ENCODE measurements around the gene RPP21.
"Not testable (repeated sequence)": the region's sequence is repeated elsewhere in the genome, so short reads cannot be mapped to it uniquely, and the experiment has no call there.

RPP21 gene

DNA sequence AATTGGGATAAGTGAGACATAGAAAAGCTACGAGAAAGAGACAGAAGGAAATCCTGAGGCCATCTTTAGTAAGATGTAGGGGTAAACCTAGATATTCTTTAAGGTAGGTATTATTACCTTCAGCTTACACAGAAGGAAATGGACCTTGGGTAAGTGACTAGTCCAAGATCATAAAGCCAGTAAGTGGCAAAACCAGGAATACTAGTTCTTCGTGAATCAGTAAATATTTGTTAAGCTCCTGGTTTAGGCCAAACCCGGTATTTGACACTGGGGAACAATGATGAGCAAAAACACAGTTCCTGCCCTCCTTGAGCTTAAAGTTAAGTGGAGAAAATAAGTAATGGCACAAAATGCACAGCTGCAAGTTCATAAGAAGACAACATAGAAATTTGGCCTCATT is 13.0 kb upstream of the RPP21 start:
- DNase-seq = no peak

DNA sequence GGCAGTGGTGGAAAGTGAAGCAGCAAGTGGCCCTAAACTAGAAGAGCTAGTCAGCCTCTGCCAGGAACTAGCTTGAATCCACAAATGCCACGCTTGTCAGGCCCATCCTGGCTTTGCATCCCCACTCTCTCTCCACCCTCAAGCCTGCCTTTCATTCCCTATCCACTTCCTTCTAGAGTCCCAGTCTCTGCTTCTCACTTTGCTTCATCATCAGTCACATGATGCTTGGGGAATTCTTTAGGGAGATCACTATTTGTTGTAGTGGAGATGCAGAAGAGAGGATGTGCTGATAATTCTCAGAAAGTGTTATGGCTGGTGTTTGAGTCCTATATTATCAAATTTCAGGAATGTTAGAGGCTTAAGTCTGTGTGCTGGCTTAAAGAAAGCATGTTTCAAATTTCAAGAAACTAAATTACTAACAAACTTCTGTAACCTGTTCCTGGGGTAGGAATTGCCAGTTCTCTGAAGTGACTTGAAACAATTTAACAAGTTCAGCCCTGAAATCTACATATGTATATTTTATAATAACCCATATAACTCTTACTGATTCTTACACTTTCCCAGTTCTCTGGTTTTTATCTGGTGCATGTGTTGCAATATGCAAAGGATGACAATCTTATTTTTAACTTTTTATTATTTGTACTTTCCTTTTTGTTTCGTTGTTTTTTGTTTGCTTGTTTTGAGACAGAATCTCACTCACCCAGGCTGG is 10.7 kb upstream of the RPP21 start:
- DNase-seq = peak; percentile 39 to 67

DNA sequence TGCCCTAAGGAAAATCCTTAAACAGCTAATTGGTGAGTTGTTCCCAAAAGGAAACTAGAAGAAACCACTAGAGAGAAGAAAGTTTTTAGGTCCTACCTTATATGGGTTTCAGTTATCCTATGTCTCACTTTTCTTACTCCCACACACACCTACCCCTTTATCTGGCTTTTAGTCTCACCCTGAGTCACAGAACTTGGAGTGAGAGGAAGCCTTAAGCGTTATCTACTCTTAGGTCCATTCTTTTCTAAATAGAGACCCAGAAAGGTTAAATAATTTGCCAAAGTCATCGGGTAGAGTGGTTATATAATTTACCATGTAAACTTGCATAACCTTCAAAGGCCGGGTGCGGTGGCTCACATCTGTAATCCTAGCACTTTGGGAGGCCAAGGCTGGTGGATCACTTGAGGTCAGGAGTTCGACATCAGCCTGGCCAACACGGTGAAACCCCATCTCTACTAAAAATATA is 4.3 kb upstream of the RPP21 start:
- DNase-seq = no peak

DNA sequence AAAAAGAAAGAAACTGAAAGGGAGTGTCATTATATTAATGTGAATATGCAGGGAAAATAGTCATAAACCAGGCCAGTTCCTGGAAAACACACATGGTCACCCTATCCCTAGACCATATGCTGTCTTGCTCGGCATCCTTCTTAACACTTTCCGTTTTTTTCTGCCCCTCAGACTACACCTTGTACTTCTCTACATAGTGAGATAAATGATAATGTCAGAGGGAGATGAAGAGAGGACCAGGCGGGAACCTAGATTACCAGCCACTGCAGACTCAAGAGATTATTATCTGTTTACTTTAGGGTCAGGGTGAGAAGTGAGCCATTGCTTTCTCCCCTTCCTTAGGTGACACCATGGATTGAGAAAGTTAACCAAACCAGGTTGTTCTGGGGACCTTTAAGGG is 3.7 kb upstream of the RPP21 start:
- DNase-seq = no peak

DNA sequence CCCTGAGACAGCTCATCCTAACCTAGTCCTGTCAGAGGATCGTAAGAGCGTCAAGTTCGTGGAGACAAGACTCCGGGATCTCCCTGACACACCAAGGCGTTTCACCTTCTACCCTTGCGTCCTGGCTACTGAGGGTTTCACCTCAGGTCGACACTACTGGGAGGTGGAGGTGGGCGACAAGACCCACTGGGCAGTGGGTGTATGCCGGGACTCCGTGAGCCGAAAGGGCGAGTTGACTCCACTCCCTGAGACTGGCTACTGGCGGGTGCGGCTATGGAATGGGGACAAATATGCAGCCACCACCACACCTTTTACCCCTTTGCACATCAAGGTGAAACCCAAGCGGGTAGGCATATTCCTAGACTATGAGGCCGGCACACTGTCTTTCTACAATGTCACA is 3.2 kb upstream of the RPP21 start:
- DNase-seq = no peak

DNA sequence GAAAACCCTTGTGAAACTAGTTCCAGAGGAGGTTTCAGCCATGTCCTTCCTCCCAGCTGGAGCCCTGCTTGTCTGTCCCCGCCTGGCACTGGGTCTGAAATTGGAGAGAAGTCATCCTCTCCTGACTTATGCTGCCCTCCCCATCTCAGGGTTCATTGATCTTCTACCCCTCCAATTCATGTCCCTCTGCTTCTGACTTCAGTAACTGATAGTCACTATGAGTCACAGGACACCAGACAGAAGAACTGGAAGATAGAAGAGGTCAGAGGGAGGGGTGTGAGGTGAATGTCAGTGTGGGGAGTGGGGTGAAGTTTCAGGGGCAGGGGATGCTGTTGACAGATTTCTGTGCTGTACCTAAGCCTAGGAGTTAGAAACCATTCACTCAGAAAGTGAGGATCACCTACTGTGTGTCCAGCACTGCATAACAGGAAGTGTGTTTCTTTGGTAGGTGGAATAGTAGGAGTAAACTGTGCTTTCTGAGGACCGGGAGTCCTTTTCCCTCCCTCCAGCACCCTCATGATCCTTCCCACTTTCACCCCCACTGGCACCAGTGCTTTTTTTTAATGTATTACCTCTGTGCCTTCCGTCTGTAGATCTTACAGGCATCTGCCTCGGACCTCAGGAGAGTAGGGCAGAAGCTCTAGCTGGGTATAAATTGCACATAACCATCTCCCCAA is 627 bp upstream of the RPP21 start:
- no peak for DNase-seq

DNA sequence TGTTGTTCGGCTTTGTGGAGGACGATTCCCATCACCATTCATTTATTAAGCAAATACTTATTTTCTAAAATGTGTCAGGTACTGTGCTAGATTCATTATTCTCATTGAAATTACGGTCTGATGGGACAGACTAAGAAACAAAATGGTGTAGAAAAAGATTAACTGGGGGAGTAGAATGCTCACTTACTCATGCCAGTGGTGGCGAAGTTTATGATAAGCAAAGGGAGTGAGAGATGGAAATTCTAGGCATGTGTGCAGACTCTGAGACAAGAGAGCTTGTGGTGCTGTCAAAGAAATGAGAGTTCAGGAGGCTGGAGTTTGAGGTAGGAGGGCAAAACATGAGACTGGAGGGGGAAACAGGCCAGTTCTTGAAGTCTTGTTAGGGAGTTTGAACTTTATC is 896 bp downstream of the RPP21 start:
- no peak for DNase-seq

DNA sequence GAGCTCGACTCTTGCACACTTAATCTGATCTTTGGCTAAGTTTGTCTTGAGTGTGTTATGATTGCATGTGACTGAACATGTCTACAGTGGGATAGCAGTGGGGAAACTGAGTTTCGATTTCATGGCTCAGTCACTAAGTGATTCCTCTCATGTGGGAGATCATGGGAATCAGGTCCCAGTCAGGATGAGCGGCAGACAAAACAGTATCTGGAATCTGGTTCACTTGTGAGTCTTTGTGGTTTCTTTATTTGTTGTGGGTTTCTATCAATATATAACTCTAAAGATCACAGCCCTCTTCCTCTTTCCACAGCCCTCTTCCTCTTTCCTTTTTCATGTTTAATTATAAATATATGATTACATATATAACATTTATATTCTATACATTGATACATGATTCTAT is 4.0 kb downstream of the RPP21 start:
- no peak for DNase-seq

DNA sequence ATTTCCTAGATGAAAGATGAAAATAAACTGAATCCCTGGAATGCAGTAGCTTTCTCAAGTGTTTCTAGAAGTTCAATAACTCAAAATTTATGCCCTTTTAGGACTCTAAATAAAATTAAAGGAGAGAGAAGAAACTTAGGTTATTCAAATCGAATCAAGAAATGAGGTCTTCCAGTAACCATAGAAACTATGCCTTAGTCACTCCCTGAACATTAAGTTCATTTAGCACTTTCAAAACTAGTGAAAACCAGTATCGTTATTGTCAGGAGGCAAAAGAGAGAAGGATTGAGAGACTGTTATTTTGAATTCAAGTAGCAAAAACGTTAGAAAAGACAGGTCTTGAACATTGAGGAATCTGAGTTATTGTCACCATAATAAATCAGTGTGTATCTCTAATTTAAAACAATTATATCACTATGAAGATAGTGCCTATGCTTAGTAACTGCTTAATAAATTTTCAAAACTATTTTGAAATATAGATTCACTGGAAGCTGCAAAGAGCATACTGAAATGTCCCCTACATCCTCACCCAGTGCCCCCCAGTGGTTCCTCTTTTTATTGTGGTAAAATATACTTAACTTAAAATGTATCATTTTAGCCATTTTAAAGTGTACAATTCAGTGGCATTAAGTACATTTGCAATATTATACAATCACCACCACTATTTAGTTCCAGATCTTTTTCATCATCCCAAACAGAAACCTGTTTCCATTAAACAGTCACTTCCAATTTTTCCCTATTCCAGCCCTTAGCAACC is 4.6 kb downstream of the RPP21 start:
- no peak for DNase-seq

DNA sequence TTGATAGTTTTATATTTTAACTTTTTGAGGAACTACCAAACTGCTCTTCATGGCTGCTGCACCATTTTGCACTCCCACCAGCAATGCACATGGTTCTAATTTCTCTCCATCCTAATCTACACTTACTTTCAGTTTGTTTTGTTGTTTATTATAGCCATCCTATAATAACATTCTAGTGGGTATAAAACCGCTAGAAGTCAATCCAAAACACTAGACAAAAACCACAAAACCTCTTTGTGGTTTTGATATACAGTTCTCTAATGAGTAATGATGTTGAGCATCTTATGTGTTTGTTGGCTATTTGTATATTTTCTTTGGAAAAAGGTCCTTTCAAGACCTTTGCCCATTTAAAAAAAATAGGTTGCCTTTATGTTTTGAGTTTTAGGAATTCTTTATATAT is 5.6 kb downstream of the RPP21 start:
- DNase-seq = no peak

DNA sequence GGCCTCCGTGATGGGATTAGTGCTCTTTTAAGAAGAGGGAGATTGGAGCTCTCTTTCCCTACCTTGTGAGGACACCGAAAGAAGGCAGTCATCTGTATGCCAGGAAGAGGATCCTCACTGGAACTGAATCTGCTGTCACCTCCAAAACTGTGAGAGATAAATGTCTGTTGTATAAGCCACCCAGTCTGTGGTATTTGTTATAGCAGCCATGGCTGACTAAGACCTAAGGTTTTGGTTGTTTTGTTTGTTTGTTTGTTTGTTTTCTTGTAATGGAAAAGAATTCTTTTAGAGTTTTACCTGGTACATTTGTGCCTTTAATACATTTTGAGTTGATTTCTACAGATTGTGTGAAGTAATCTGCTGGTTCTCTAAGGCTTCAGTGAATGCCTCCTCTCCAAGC is 7.6 kb downstream of the RPP21 start:
- DNase-seq = no peak

DNA sequence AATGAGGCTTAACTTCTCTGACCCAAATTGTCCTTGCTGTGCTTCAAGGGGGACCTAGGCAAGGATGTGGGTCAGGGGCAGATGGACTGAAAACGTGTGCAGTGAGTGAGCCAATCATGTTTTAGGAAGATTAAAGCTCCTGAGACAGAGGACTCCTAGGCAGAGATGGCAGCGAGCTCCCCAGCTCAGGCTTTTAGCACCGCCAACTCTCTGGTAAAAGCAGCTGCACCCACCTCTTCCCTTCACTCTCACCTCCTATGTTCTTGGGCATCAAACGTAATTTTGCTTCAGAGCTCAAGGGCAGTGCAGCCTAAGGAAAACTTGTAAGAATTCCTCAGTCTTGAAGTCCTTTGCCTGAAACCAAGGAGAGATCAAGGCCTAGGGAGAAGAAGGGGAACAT is 10.3 kb downstream of the RPP21 start:
- DNase-seq = no peak

DNA sequence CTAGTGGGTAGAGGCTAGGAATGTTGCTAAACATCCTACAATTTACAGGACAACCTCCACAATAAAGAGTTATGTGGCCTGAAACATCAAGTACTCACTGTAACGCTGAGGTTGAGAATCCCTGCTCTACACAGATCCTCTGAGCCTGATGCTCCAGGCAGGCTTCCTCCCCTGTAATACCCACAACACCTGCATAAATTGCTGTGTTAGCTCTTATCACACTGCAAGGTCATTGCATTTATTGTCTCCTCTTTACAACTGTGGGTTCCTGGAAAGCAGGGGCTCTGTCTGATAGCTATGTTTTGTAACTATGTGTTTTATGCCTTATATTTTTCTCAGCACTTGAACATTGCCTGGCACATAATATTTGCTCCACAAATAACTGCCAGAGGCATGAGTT is 11.6 kb downstream of the RPP21 start:
- DNase-seq = no peak

DNA sequence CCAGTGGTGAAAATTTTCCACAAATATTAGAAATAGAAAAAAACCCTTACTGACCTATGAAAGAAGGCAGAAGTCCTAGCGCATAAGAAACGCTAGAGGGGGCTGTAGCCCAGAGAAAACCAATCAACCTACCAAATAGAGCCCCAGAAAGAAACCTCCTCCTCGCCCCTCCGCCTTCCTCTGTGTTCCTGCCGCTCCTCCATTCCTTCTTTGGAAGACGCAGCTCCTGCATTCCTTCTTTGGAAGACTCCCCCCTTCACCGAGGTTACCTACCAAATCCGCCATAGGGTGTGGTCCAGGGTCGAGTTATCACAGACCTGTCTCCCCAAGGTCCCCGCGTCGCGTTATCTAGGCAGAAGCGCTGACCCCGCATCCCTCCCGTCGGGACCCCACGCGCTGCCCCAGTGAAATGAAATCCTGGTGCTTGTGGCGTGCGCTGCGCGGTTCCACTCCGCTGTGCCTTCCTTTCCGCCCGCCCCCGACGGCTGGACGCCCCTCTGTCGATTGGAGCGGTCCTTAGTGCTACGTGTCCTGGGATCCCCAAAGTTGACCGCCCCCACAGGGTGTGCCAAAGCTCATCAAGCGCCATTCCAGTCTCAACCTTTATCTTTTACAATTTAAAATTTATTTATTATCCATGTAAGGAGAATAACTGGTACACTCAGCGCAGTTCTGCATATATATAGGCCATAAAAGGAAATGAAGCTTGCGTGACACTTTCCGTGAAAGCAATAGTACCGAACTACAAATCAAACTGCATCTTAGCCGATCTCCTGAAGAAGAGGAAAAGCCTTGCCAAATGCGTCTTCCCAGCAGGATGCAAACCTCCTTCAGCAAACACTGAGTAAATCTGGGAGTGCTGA is 13.0 kb downstream of the RPP21 start:
- peak; percentile 51 to 70 for DNase-seq

DNA sequence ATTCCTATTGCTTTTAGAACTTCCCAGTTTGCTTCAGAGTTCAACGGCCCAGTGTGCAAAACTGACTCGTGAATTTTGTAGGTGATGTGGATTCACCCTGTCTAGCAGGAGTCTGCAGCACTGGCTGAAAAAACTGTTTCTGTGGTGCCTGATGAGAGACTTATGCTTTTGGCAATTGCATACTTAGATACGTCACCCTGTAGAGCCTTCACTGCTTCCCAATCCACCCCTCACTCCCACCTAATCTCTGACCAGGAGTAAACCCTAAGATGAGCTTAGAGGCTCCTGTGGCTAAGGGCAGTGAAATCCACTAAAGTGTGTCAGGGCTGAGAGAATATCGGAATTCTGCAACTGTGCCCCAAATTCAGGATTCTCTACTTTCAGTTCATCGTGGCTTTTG is 14.3 kb downstream of the RPP21 start:
- DNase-seq = no peak

DNA sequence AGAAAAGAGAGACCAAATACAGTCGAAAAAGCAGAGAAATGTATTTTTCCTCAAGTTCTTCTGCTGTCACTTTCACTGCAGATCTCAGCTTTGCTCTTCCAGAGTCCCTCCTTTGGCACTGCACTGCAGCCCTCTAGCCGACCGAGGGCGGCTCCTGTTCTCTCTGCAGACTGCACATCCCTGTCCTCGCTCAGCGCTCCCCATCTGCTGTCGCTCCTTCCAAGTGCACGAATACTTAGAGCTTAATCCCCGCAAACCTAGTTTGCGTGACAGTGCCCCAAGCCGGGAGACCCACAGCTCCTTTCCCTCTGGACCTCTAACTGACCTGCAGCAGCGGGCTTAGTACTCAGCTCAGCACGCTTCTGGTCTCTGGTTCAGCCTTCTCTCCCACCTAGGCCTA is 15.2 kb downstream of the RPP21 start:
- no peak for DNase-seq

DNA sequence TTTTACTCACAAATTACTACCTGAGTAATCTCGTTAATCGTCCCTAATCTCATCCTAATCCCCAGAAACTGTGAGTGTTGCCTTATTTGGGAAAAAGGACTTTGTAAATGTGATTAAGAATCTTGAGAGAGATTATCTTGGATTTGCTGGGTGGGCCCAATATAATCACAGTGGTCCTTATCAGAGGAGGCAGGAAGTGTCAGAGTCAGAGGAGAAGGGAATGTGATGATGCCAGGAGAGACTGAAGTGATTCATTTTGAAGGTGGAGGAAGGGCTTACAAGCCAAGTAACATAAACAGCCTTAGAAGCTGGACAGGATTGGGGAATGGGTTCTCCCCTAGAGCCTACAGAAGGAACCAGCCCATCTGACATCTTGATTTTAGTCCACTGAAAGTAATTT is 16.7 kb downstream of the RPP21 start:
- no peak for DNase-seq

DNA sequence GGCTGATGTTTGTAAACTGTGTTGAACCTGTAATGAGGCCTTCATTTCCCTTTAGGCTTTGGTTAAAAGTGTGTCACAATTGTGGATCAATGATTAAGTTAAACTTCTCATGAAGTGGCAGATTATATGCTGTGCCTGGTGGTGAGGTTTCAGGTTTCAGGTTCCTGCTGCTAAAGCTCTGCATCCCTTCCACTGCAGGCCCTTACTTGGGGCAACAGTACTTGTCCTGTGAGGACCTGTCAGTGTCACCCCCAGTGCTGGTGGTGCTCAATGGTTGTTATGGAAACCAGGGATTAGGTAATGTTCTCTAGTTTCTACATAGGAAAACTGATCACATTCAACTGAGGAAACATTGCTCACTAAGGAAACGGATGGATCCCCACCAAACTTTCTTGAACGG is 18.5 kb downstream of the RPP21 start:
- no peak for DNase-seq

DNA sequence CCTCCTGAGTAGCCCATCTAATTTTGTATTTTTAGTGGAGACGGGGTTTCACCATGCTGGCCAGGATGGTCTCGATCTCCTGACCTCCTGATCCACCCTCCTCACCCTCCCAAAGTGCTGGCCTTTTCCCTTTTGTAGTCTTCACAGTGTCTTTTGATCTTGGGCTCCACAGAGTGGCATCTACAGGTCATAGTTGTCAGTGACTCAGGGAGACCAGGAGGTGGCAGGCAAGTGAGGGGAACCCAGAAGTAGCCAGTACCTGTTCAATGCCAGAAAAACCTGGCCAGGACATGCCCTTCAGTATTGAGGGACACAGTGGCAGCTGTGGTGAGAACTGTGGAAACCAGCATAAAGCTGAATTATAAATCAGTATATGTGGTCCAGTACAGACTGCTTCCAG is 19.6 kb downstream of the RPP21 start:
- DNase-seq = no peak

DNA sequence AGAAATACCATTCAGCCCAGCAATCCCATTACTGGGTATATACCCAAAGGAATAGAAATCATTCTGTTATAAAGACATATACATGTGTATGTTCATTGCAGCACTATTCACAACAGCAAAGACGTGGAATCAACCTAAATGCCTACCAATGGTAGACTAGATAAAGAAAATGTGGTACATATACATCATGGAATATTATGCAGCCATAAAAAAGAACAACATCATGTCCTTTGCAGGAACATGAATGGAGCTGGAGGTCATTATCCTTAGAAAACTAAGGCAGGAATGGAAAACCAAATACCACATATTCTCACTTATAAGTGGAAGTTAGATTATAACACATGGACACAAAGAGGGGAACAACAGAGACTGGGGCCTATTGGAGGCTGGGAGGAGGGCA is 24.3 kb downstream of the RPP21 start:
- not testable (repeated sequence) for DNase-seq

DNA sequence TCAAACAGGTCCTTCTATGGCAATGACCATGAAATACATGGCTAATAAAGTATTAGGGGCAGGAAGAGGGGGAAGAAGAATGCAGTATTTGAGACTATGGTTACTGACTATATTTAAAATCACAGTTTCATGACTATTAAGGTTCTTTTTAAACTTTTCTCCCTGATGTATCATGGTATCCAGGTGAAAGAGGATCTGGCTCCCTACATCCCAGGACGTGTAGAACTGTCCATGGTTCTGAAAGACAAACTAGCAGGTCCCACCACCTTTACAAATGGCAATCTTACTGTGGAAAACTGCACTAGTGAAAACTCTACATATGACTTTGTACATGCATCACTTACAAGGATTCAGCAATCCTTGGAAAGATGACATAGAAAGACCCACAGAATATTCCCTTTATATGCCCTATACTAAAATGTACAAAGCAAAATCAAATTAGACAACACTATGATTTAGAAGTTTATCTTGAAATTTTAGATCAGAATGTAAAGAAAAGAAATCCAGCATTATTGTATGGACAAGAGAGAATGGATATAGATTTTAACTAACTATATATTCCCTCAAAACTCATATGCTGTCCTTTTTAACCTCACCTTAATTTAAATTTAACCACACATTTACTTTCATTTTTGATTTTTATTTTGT is 33.5 kb downstream of the RPP21 start:
- DNase-seq = no peak

DNA sequence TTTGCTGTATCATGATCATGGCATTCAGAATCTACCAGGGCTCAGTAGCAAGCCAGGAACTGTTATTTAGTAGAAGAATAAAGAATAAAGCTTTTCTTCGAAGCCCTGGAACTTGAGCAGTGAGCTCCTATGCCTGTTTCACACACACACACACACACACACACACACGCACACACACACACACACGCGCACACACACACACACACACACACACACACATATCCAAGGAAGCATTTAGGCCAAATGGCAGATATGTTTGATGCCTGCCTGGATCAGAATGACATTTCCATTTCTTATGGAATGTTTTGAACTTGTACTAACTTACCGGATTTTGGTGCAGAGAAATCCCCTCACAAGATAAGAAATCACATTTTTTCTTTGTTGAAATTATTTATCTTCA is 35.5 kb downstream of the RPP21 start:
- no peak for DNase-seq

DNA sequence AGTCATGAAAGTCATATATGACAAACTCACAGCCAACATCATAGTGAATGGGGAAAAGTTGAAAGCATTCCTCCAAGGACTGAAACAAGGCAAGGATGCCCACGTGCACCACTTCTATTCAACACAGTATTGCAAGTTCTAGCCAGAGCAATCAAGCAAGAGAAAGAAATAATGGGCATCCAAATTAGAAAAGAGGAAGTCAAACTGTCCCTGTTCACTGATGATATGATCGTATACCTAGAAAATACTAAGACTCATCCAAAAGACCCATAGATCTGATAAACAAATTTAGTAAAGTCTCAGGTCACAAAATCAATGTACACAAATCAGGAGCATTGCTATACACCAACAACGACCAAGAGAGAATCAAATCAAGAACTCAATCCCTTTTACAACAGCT is 41.2 kb downstream of the RPP21 start:
- no peak for DNase-seq
